SK-N-MC (cell line): ENCODE measurements around the gene GEMIN4.

Source experiments
- DNase-seq: peaks from one replicate; pipeline ENCODE4 v3.0.0-alpha.2; 2011; ENCODE audit warnings: low read depth, low spot score
- H3K27ac ChIP-seq: fragments of 200-600 bp; sonication (generic); 2 replicates; pipeline ENCODE4 v1.5.1; 2016; ENCODE audit warnings: mixed run types
- H3K36me3 ChIP-seq: fragments of 200-600 bp; sonication (generic); 2 replicates; pipeline ENCODE4 v1.6.1; 2017; ENCODE audit warnings: antibody characterized with exemption, low read length, mixed read lengths; ENCODE audit not compliant: insufficient read depth
- H3K4me3 ChIP-seq: fragments of 200-600 bp; sonication (generic); 2 replicates; pipeline ENCODE4 v1.5.1; 2016
- H3K9ac ChIP-seq: fragments of 200-600 bp; sonication (generic); 2 replicates; pipeline ENCODE4 v1.8.0; 2017; ENCODE audit warnings: mixed run types, mixed read lengths; ENCODE audit not compliant: insufficient read length
- H3K9me3 ChIP-seq: fragments of 200-600 bp; sonication (generic); 2 replicates; pipeline ENCODE4 v1.6.1; 2017; ENCODE audit warnings: low read depth, mild to moderate bottlenecking, antibody characterized with exemption, low read length, moderate library complexity, mixed read lengths
- EZH2 ChIP-seq: fragments of 200-600 bp; sonication (generic); IDR thresholded peaks from one replicate; pipeline ENCODE4 v1.6.1; 2017; ENCODE audit warnings: antibody characterized with exemption
- FOXP2 ChIP-seq: optimal IDR thresholded peaks from 2 replicates; pipeline ENCODE3; 2011; ENCODE audit warnings: mild to moderate bottlenecking, moderate library complexity; ENCODE audit not compliant: insufficient read depth; ENCODE audit errors: extremely low read length, control extremely low read depth
- POLR2AphosphoS5 ChIP-seq: IDR thresholded peaks from 2 replicates; pipeline ENCODE4 v1.6.1; 2012; ENCODE audit warnings: mild to moderate bottlenecking, low read depth, low read length, borderline replicate concordance

The GEMIN4 gene

DNA sequence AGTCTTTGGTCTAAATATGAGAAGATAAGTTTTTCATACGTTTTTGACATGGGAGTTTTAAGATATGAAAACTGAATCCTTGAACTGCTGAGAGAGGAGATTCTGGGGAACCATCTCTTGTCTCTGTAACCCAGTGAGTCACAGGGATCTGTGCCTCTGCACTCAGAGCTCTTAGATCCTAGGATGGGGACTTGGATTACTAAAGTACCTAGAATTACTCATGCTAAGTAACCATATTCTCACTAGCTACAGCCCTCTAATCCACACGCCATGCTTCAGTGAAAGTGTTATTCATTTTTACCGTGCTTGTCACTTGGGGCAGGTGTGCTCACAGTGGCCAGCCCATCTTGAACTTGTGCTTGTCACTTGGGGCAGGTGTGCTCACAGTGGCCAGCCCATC lies 32.1 kb upstream of the GEMIN4 start:
- peaks cover 32% of the 10 kb centered on the region for H3K36me3 ChIP-seq
- no peaks in the 10 kb centered on the region for H3K9me3 ChIP-seq
- TF ChIP-seq FOXP2 (no peak), POLR2AphosphoS5 (no peak), EZH2 (no peak)
- H3K9ac ChIP-seq: no peak overlapping the region
- DNase-seq: no peak
- H3K27ac ChIP-seq: no peak overlapping the region
- H3K4me3 ChIP-seq: no peak overlapping the region

DNA sequence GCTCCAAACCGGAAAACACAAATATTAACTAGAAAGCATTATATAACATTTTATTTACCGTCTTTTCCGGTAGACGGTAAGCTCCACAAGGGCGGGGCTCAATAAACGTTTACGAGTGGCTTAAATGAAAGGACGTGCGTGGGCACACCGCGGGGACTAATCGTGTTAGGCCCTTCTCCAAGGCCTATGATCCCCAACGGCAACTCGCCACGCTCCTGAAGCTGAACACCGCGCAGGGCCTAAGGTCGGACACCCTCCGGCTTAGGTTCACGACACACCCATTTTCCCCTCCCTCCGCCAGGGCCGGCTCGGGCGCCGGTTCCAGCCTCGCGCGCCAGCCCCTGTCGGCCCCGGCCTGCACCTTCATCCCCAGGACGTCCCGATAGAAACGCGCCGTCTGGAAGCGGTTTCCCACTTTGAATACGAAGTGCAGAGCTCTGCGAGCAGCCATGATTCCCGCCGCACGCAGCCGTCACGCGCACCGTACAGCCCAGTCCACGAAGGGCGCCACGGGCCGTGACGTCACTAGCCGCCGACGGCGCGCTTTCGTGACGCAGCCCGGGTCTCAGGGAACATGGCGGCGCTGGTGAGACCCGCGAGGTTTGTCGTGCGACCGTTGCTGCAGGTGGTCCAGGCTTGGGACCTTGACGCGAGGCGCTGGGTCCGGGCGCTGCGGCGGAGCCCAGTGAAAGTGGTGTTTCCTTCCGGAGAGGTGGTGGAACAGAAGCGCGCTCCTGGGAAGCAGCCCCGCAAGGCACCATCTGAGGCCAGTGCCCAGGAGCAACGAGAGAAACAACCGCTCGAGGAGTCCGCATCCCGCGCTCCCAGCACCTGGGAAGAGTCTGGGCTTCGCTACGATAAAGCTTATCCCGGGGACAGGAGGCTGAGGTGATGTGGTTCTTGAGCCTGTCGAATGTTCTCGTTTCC lies 30.0 kb upstream of the GEMIN4 start, which contains the start of the genes GLOD4 and MRM3:
GLOD4 (minus strand) TSS at position 476 of the 927 bp plus-strand sequence; CDS start at position 451, 25 bp downstream.
MRM3 (plus strand) TSS at position 549 of the 927 bp plus-strand sequence; CDS start at position 575, 26 bp downstream.
- no peak for DNase-seq
- peaks cover 34% of the 10 kb centered on the region for H3K36me3 ChIP-seq
- peak within 1 kb of the TSS; percentile 90 for H3K9ac ChIP-seq
- H3K27ac ChIP-seq: peak within 1 kb of the TSS; percentile 85
- H3K9me3 ChIP-seq: no peaks in the 10 kb centered on the region
- TF ChIP-seq POLR2AphosphoS5 (peak; percentile 89), EZH2 (no peak), FOXP2 (peak; percentile 72)
- H3K4me3 ChIP-seq: peak within 1 kb of the TSS; percentile 97

DNA sequence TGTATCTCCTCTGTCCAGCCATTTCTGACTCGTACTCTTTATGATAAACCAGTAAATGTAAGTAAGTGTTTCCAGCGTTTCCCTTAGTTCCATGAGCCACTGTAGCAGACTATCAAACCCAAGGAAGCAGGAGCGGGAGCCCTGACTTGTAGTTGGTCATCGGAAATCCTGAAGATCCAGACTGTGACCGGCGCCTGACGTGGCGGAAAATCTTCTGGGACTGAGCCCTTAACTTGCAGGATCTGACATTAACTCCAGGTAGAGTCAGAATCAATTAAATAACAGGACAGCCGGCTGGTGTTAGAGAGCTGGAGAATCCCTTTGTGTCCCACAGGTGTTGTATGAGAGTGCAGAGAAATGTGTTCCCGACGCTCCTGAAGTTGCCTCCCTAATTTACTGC lies 26.0 kb upstream of the GEMIN4 start:
- TF ChIP-seq POLR2AphosphoS5: no peak
- TF ChIP-seq FOXP2: no peak
- no peak for TF ChIP-seq EZH2
- H3K27ac ChIP-seq: no peak overlapping the region
- DNase-seq: no peak
- no peaks in the 10 kb centered on the region for H3K9me3 ChIP-seq
- H3K4me3 ChIP-seq: no peak overlapping the region
- H3K9ac ChIP-seq: no peak overlapping the region
- H3K36me3 ChIP-seq: peaks cover 55% of the 10 kb centered on the region

DNA sequence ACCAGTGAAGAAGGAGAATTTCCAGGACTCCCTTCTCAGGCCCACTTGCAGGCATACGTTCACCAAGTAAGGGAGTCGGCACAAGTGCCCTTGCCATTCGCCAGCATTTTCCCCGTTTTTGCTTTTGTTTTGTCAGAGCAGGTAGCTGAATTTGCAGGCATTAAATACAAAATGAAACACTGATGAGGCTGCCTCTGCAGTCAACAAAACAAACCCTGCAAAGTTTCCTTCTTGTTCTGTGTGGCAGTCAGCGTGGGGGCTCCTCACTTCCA lies 22.2 kb upstream of the GEMIN4 start:
- no peak for DNase-seq
- Histone ChIP-seq H3K4me3 (no peak overlapping the region), H3K27ac (no peak overlapping the region), H3K36me3 (peaks cover 88% of the 10 kb centered on the region), H3K9ac (peak overlapping the region; percentile 15), H3K9me3 (no peaks in the 10 kb centered on the region)
- TF ChIP-seq FOXP2: no peak
- no peak for TF ChIP-seq EZH2
- no peak for TF ChIP-seq POLR2AphosphoS5

DNA sequence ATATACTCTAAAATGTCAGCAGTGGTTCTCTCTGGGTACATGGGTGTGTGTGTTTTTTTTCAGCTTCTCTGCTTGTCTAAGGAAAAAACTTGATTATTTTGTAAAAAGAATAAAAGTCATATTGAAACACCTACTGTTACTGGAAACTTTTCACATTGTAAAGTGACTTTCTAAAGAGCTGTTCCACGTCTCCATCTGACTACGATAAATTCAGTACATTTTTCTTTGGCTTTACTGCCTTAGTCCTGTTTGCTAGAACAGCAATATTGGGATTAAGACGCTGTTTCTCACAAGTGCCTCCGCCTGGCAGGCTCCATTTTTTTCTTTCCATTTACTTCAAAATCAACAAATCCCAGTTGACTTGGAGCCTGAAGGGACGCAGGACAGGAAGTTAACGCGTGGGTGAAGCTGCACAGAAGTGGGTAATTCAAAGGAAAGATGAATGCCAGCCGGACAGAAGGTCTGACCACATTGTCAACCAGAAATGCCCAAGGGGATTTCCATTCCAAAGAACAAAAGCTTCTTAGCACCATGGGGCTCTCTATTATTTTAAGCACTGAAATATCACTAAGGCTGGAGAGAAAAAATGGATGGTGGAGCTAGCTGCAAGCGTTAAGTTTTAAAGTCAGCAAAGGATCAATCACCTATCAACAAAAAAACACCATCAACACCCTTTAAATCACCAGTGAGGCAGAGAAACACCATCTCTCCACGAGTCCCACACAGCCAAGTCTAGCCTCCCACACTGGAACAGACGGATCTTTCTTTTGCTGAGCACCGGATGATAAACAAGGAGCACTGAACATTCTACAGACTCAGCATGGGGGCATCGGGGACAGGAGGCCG lies 21.6 kb upstream of the GEMIN4 start:
- DNase-seq: no peak
- TF ChIP-seq FOXP2 (no peak), POLR2AphosphoS5 (no peak), EZH2 (no peak)
- H3K36me3 ChIP-seq: peaks cover 85% of the 10 kb centered on the region
- no peak overlapping the region for H3K4me3 ChIP-seq
- no peaks in the 10 kb centered on the region for H3K9me3 ChIP-seq
- H3K27ac ChIP-seq: peak overlapping the region; percentile 70
- H3K9ac ChIP-seq: peak overlapping the region; percentile 15

DNA sequence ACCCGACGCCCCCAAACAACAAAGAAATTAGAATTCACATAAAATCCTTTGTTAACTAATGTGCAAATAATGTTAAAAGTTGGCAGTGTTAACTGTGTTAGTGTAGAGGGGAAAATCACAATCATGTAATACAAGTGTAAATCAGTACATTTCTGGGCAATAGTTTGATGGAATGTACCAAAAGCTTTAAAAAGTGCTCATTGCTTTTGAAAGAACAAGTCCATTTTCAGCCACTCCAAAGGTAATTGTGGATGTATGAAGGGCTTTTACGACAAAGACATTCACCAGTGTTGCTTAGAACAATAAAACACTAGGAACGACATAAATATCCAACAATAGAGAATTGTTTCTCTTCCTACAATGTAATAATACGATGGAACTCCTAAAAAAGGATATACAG lies 21.0 kb upstream of the GEMIN4 start:
- no peak for DNase-seq
- Histone ChIP-seq H3K27ac (peak overlapping the region; percentile 70; the same call in 1 of the 2 replicates), H3K9me3 (no peaks in the 10 kb centered on the region), H3K9ac (no peak overlapping the region), H3K36me3 (peaks cover 78% of the 10 kb centered on the region), H3K4me3 (no peak overlapping the region)
- no peak for TF ChIP-seq POLR2AphosphoS5
- TF ChIP-seq EZH2: no peak
- TF ChIP-seq FOXP2: no peak

DNA sequence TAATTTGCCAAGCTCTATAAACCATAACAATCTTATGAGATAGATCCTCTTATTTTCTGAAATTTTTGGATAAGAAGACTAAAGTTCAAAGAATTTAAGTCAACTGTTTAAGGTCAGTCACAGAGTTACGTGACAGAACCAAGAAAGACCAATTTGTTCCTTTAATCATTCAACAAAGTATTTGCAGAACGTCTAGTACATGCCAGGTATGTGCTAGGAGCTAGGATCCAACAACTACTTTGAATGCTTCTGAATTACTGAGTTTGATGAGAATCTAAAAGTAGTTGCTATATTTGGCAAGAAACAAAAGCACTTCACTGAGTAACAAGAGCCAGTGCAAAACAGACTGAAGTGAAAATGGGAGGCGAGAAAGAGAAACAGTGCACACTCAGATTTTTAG lies 15.0 kb upstream of the GEMIN4 start:
- H3K9me3 ChIP-seq: no peaks in the 10 kb centered on the region
- H3K9ac ChIP-seq: no peak overlapping the region
- TF ChIP-seq FOXP2 (no peak), EZH2 (no peak), POLR2AphosphoS5 (no peak)
- H3K4me3 ChIP-seq: no peak overlapping the region
- H3K36me3 ChIP-seq: peaks cover 51% of the 10 kb centered on the region
- H3K27ac ChIP-seq: no peak overlapping the region
- no peak for DNase-seq

DNA sequence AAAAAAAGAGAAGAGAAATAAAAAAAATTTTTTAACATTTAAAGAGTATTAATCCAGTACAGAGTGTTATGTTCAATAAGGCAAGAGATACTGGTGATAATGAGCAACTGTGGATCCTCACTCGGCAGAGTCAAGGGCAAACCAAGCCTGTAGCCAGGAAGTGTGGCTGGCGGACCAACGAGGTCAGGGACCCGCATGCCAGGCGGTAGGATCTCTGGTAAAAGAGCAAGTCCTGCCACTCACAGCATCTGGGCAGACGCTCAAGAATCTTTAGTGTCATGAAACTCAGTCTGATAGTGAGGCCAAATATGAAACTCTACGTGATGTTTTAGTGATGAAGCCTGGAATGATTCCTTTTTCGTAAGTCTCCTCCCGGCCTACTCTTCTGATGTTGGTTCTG lies 8.3 kb upstream of the GEMIN4 start:
- Histone ChIP-seq H3K36me3 (peaks cover 56% of the 10 kb centered on the region), H3K9me3 (no peaks in the 10 kb centered on the region), H3K9ac (no peak overlapping the region), H3K27ac (no peak overlapping the region), H3K4me3 (no peak overlapping the region)
- TF ChIP-seq POLR2AphosphoS5 (no peak), FOXP2 (no peak), EZH2 (no peak)
- DNase-seq: no peak
